Activated naive CD8-positive, alpha-beta T cell (primary cell): ENCODE measurements around the gene NYNRIN.
"Not testable (repeated sequence)": the region's sequence is repeated elsewhere in the genome, so short reads cannot be mapped to it uniquely, and the experiment has no call there.

Experiments
- H3K27ac Mint-ChIP-seq: one replicate; pipeline ENCODE4 v1.8.0; 2021; ENCODE audit warnings: mixed read lengths
- H3K27me3 Mint-ChIP-seq: one replicate; pipeline ENCODE4 v1.8.0; 2021; ENCODE audit warnings: mixed read lengths
- H3K36me3 Mint-ChIP-seq: one replicate; pipeline ENCODE4 v1.8.0; 2021; ENCODE audit warnings: mixed read lengths
- H3K4me1 Mint-ChIP-seq: one replicate; pipeline ENCODE4 v1.8.0; 2021; ENCODE audit warnings: low read depth, mixed read lengths
- H3K4me3 Mint-ChIP-seq: one replicate; pipeline ENCODE4 v1.8.0; 2021; ENCODE audit warnings: mild to moderate bottlenecking, mixed read lengths
- H3K9me3 Mint-ChIP-seq: one replicate; pipeline ENCODE4 v1.8.0; 2021; ENCODE audit warnings: low read depth, mixed read lengths

Gene NYNRIN

DNA sequence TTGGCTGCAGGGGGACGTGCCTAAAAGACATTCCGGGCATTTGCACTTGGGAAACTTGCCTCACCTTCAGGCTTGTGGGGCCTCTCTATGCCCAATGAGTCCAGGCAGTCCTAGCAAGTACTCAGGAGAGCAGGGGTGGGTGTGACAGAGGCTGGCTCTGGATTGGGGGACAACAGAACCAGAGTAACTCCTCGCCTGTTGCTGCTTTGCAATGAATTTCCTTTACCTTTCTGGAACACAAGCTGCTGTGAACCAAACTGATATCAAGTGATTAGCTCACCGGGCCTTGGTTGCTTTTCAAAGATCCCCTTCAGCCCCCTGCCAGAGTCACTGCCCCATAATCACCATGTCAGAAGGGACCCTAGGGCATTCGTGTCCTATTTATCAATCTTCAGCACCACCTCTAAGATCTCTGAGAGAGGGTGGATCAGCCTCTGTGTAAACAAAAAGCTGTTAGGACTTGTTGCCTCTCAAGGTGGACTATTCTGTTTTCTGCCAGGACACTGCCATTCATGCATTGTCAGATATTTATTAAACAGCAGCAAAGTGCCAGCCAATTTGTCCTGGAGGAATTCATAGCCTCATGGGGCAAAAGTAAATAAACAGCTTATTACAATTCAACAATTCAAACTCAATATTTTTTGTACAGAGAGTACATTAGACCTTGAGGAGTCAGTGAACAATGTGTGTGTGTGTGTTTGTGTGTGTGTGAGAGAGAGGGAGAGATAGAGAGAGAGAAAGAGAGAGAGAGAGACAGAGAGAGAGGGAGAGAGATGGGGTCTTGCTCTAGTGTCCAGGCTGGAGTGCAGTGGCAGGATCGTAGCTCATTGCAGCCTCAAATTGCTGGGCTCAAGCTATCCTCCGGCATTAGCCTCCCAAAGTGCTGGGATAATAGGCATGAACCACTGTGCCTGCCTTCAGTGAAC is 19.6 kb upstream of the NYNRIN start:
- Mint-ChIP-seq H3K4me3 (no peak overlapping the region), H3K36me3 (no peaks in the 10 kb centered on the region), H3K27me3 (peaks cover 5% of the 10 kb centered on the region), H3K9me3 (no peaks in the 10 kb centered on the region), H3K27ac (no peak overlapping the region), H3K4me1 (no peaks in the 10 kb centered on the region)

DNA sequence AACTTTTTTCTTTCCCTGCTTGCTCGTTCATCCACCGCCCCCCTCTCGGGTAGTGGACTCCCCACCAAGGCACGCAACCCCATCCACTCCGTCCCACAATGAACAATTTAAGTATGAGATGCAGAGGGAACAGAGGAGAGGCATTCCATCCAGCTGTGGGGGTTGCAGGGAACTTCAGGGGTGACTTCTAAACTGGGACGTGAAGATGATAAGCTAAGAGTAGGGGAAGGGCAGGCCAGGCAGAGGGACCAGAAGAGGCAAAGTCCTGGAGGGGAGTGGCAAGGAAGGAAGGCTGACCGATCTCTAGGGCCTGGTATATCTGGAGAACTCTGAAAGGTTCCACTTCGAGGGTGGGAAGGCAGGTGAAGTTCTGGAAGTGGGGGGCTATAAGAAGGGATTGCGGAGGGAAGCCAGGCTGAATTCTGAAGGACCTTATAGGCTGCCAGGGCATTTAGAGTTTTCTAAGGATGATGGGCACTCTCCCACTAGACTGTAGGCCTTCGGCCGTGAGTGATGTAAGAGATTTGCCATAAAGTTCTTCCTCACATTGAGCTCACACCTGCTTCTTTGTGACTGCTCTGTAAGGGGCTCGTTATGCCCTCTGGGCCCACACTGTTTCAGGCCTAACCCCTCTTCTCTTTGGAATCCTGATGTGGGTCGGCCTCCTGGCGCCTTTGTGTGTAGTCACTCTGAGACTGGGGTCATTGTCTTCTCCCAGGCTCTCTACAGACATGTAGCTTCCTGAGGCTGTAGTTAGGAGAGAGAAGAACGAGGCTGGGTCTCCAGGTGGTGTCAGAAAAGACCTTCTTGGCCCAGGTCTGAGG is 18.7 kb upstream of the NYNRIN start:
- H3K27me3 Mint-ChIP-seq: peaks cover 5% of the 10 kb centered on the region
- H3K4me3 Mint-ChIP-seq: no peak overlapping the region
- no peak overlapping the region for H3K27ac Mint-ChIP-seq
- no peaks in the 10 kb centered on the region for H3K4me1 Mint-ChIP-seq
- H3K9me3 Mint-ChIP-seq: no peaks in the 10 kb centered on the region
- H3K36me3 Mint-ChIP-seq: no peaks in the 10 kb centered on the region

GRCh38 chr14:24381363-24382063 is 17.3 kb upstream of the NYNRIN start:
- no peaks in the 10 kb centered on the region for H3K9me3 Mint-ChIP-seq
- no peaks in the 10 kb centered on the region for H3K36me3 Mint-ChIP-seq
- no peak overlapping the region for H3K4me3 Mint-ChIP-seq
- H3K4me1 Mint-ChIP-seq: no peaks in the 10 kb centered on the region
- H3K27me3 Mint-ChIP-seq: peaks cover 2% of the 10 kb centered on the region
- no peak overlapping the region for H3K27ac Mint-ChIP-seq

- Mint-ChIP-seq H3K27me3 (peaks cover 6% of the 10 kb centered on the region), H3K27ac (no peak overlapping the region), H3K4me3 (no peak overlapping the region), H3K9me3 (no peaks in the 10 kb centered on the region), H3K36me3 (no peaks in the 10 kb centered on the region), H3K4me1 (no peaks in the 10 kb centered on the region)
Observed at GRCh38 chr14:24382064-24382371, 16.8 kb upstream of the NYNRIN start.

GRCh38 chr14:24384169-24384568 is 14.6 kb upstream of the NYNRIN start:
- H3K9me3 Mint-ChIP-seq: no peaks in the 10 kb centered on the region
- no peaks in the 10 kb centered on the region for H3K4me1 Mint-ChIP-seq
- H3K27ac Mint-ChIP-seq: no peak overlapping the region
- H3K36me3 Mint-ChIP-seq: no peaks in the 10 kb centered on the region
- peaks cover 11% of the 10 kb centered on the region for H3K27me3 Mint-ChIP-seq
- no peak overlapping the region for H3K4me3 Mint-ChIP-seq

- Mint-ChIP-seq H3K4me3 (no peak overlapping the region), H3K27ac (no peak overlapping the region), H3K4me1 (no peaks in the 10 kb centered on the region), H3K27me3 (peaks cover 11% of the 10 kb centered on the region), H3K36me3 (no peaks in the 10 kb centered on the region), H3K9me3 (no peaks in the 10 kb centered on the region)
Observed at GRCh38 chr14:24385524-24385923, 13.3 kb upstream of the NYNRIN start.

- Mint-ChIP-seq H3K27me3 (peaks cover 16% of the 10 kb centered on the region), H3K4me3 (no peak overlapping the region), H3K4me1 (no peaks in the 10 kb centered on the region), H3K27ac (no peak overlapping the region), H3K36me3 (no peaks in the 10 kb centered on the region), H3K9me3 (no peaks in the 10 kb centered on the region)
Observed at GRCh38 chr14:24387009-24387345, 11.8 kb upstream of the NYNRIN start.

GRCh38 chr14:24387579-24387978 is 11.2 kb upstream of the NYNRIN start:
- not testable (repeated sequence) for H3K4me3 Mint-ChIP-seq, H3K27ac Mint-ChIP-seq, H3K9me3 Mint-ChIP-seq, H3K36me3 Mint-ChIP-seq, H3K4me1 Mint-ChIP-seq
- peaks cover 18% of the 10 kb centered on the region for H3K27me3 Mint-ChIP-seq

DNA sequence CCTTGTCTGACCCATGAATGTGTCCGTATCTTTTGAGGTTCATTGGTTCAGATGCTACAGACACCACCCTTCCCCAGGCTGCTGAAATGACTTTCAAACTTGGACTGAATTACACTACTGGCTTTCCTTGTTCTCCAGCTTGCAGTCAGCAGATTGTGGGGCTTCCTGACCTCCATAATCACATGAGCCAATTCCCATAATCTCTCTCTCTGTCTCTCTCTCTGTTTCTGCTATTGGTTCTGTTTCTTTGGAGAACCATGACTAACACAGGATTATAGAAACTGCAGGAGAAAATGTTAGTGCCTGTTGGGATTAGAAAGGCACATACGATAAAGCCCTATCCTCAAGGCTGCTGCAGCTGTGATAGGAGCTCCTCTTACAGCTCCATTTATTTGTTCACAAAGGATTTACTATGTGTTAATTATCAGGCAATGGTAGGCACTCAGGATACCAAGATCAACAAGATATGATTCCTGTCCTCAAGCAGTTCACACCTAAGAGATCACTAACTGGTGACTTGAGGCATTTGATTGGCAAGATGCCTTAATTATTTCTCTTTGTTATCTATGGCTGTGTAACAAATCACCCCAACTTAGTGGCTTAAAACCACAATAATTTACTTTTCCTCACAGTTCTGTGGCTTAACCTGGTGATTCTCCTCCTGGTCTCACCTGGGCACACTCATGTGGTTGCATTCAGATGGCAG is 10.2 kb upstream of the NYNRIN start:
- Mint-ChIP-seq H3K4me1 (no peaks in the 10 kb centered on the region), H3K27me3 (peaks cover 19% of the 10 kb centered on the region), H3K36me3 (no peaks in the 10 kb centered on the region), H3K9me3 (no peaks in the 10 kb centered on the region), H3K4me3 (no peak overlapping the region), H3K27ac (no peak overlapping the region)

- no peaks in the 10 kb centered on the region for H3K4me1 Mint-ChIP-seq
- no peaks in the 10 kb centered on the region for H3K36me3 Mint-ChIP-seq
- H3K9me3 Mint-ChIP-seq: no peaks in the 10 kb centered on the region
- no peak overlapping the region for H3K27ac Mint-ChIP-seq
- H3K4me3 Mint-ChIP-seq: no peak overlapping the region
- H3K27me3 Mint-ChIP-seq: peaks cover 17% of the 10 kb centered on the region
Observed at GRCh38 chr14:24389226-24389848, 9.5 kb upstream of the NYNRIN start.

- H3K36me3 Mint-ChIP-seq: no peaks in the 10 kb centered on the region
- H3K9me3 Mint-ChIP-seq: no peaks in the 10 kb centered on the region
- H3K4me3 Mint-ChIP-seq: no peak overlapping the region
- no peaks in the 10 kb centered on the region for H3K4me1 Mint-ChIP-seq
- H3K27ac Mint-ChIP-seq: no peak overlapping the region
- peaks cover 17% of the 10 kb centered on the region for H3K27me3 Mint-ChIP-seq
Observed at GRCh38 chr14:24390701-24391468, 7.9 kb upstream of the NYNRIN start.

DNA sequence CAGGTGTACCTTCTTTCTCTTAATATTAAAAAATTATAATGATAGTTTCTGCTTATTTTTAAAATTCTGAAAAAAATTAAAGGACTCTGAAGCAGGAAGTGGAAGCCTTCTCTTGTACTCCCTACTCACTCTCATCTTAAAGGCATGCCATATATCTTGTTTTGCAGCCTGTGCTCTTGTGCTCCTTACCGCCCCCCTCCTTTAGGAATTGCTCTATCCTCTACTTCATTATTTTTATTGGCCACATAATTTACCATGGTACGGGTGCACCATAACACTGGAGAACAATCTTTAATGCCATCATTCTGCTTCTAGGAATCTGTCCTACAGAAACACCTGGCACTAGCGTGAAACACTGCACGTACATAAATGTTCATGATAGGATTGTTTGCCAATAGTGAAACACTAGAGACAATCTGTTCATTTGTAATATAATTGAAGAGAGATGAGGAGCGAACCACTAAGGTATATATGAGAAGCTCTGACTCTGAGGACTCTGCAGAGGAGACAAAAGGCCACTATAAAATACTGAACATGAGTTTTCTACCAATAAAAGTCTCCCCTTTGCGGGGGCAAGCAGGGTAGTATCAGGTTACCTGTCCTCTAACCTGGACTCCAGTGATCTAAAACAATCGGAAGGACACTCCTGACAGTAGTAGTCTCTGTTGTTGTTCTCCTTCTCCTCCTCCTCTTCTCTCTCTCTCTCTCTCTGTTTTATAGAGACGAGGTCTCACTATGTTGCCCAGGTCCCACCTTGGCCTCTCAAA is 6.3 kb upstream of the NYNRIN start:
- Mint-ChIP-seq H3K4me3 (no peak overlapping the region), H3K27me3 (peaks cover 13% of the 10 kb centered on the region), H3K4me1 (no peaks in the 10 kb centered on the region), H3K36me3 (no peaks in the 10 kb centered on the region), H3K27ac (no peak overlapping the region), H3K9me3 (no peaks in the 10 kb centered on the region)

DNA sequence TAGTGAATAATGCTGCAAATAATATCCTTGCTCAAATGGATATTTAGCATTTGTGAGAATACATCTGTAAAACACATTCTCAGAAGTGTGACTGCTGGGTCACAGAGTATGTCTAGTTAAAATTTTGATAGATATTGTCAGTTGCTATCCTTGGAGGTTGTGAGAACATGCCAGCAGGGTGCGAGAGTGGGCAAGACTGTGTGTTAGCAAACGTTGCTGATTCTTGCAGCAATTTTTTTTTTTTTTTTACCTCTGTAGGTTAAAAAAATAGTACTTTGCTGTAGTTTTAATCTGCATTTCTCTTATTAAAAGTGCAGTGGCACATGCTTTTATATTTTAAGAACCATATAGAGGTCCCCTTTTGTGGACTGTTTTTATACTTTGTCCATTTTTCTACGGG is 4.5 kb upstream of the NYNRIN start:
- Mint-ChIP-seq H3K4me1 (peaks cover 2% of the 10 kb centered on the region), H3K36me3 (no peaks in the 10 kb centered on the region), H3K27me3 (peaks cover 8% of the 10 kb centered on the region), H3K4me3 (no peak overlapping the region), H3K27ac (no peak overlapping the region), H3K9me3 (no peaks in the 10 kb centered on the region)
